K562 (cell line): ENCODE results near the gene CPLX1.

ENCODE experiments used
- ATF4 ChIP-seq: fragments of 450-650 bp; formaldehyde crosslinking; IDR thresholded peaks from 2 replicates; pipeline ENCODE4 v1.4.0; 2022; ENCODE audit warnings: mild to moderate bottlenecking, moderate library complexity
- BHLHE40 ChIP-seq: IDR thresholded peaks from 2 replicates; pipeline ENCODE4 v1.6.1; 2011; ENCODE audit warnings: low read length, improper control_type of control experiment
- CEBPZ ChIP-seq: fragments of 150-350 bp; IDR thresholded peaks from 2 replicates; pipeline ENCODE4 v1.6.1; 2014; ENCODE audit warnings: low read depth, mild to moderate bottlenecking, low read length, borderline replicate concordance
- CTCF ChIP-seq, 3 experiments: IDR thresholded peaks in 2 of 3; conservative IDR thresholded peaks in 1 of 3; 2 replicates each; pipeline ENCODE4 v1.5.1; 2011 to 2012; ENCODE audit warnings: low read length in 3 of 3, mild to moderate bottlenecking in 3 of 3, control low read depth in 2 of 3, improper control_type of control experiment in 1 of 3, inconsistent platforms in 1 of 3, low read depth in 1 of 3, mixed read lengths in 1 of 3, moderate library complexity in 1 of 3; ENCODE audit not compliant: insufficient read depth in 2 of 3
- FOXP1 ChIP-seq: sonication (generic); formaldehyde crosslinking; IDR thresholded peaks from 2 replicates; pipeline ENCODE4 v1.8.0; 2022; ENCODE audit warnings: mild to moderate bottlenecking, missing genetic modification reagents
- NONO ChIP-seq, 2 experiments: fragments of 200-400 bp in 1 of 2; fragments of 450-650 bp in 1 of 2; formaldehyde crosslinking in 1 of 2; IDR thresholded peaks; 2 replicates each; pipeline ENCODE4 v1.6.1; 2017; ENCODE audit warnings: low read depth in 2 of 2, mild to moderate bottlenecking in 2 of 2, moderate library complexity in 2 of 2, low read length in 1 of 2
- POLR3A ChIP-seq: IDR thresholded peaks from 2 replicates; pipeline ENCODE4 v1.6.1; 2011; ENCODE audit warnings: borderline replicate concordance, mild to moderate bottlenecking, moderate library complexity; ENCODE audit not compliant: insufficient read length, insufficient read depth; ENCODE audit errors: extremely low read depth

- TF ChIP-seq NONO (IDR thresholded peaks at IDR 0.05; ENCODE audit: low read depth in 2 of 2, low read length in 1 of 2) (no peak), POLR3A (no peak), BHLHE40 (no peak), FOXP1 (no peak), CTCF (IDR thresholded peaks at IDR 0.05 in 2 of 3, conservative IDR thresholded peaks at IDR 0.05 in 1 of 3; ENCODE audit: insufficient read depth in 2 of 3, low read depth in 1 of 3, low read length in 3 of 3) (no peak), ATF4 (no peak), CEBPZ (no peak)
Observed at GRCh38 chr4:867526-868250, 41.8 kb upstream of the CPLX1 start.
